GM12892 (cell line): ENCODE results near the gene PRDX1.
"Not testable (repeated sequence)": the region's sequence is repeated elsewhere in the genome, so short reads cannot be mapped to it uniquely, and the experiment has no call there.

Experiments used
- DNase-seq: peaks from one replicate; pipeline ENCODE4 v3.0.0; 2011; ENCODE audit not compliant: insufficient read length
- FAIRE-seq: peaks from 2 replicates; lab custom pipeline; 2011; peaks lifted over from hg19 to GRCh38; lab: Jason Lieb, UNC
- POLR2A ChIP-seq: IDR thresholded peaks from 2 replicates; pipeline ENCODE4 v1.6.1; 2011; ENCODE audit warnings: low read depth, low read length, control low read depth
- POLR2AphosphoS5 ChIP-seq: IDR thresholded peaks from 2 replicates; pipeline ENCODE4 v1.6.1; 2011; ENCODE audit warnings: low read depth, low read length, control low read depth
- TAF1 ChIP-seq: IDR thresholded peaks from 2 replicates; pipeline ENCODE4 v1.6.1; 2011; ENCODE audit warnings: low read depth, mild to moderate bottlenecking, control low read depth, low read length, borderline replicate concordance

PRDX1 gene

GRCh38 chr1:45491487-45492260 is 30.0 kb downstream of the PRDX1 start:
- TF ChIP-seq POLR2AphosphoS5: no peak
- no peak for TF ChIP-seq POLR2A
- TF ChIP-seq TAF1: no peak
- no peak for FAIRE-seq
- no peak for DNase-seq

GRCh38 chr1:45490626-45491486 is 30.8 kb downstream of the PRDX1 start, which contains the start of gene TESK2:
TSS of gene TESK2 (minus strand) at chr1:45491163. CDS start at chr1:45457785, 33,378 bp downstream.
- FAIRE-seq (peak; percentile 99), DNase-seq (peak; percentile 83)
- TF ChIP-seq TAF1 (peak; percentile 91), POLR2AphosphoS5 (peak; percentile 78), POLR2A (peak; percentile 84)

- no peak for FAIRE-seq
- DNase-seq: no peak
- TF ChIP-seq TAF1 (no peak), POLR2A (no peak), POLR2AphosphoS5 (no peak)
These were observed 31.5 kb downstream of the PRDX1 start for GRCh38 chr1:45490121-45490625.

GRCh38 chr1:45489379-45489778 is 32.3 kb downstream of the PRDX1 start:
- DNase-seq: not testable (repeated sequence)
- peak; percentile 85 for FAIRE-seq

- FAIRE-seq (no peak), DNase-seq (no peak)
- TF ChIP-seq TAF1 (no peak), POLR2AphosphoS5 (no peak), POLR2A (no peak)
These were observed 32.9 kb downstream of the PRDX1 start for GRCh38 chr1:45488666-45489377.

- DNase-seq (no peak), FAIRE-seq (no peak)
- TF ChIP-seq TAF1 (no peak), POLR2A (no peak), POLR2AphosphoS5 (no peak)
These were observed 35.7 kb downstream of the PRDX1 start for GRCh38 chr1:45485949-45486348.

- FAIRE-seq: no peak
- no peak for DNase-seq
- no peak for TF ChIP-seq TAF1
- no peak for TF ChIP-seq POLR2AphosphoS5
- no peak for TF ChIP-seq POLR2A
These were observed 42.5 kb downstream of the PRDX1 start for GRCh38 chr1:45479039-45479748.

- FAIRE-seq: no peak
- no peak for TF ChIP-seq TAF1
- no peak for TF ChIP-seq POLR2AphosphoS5
- no peak for TF ChIP-seq POLR2A
- no peak for DNase-seq
These were observed 43.4 kb downstream of the PRDX1 start for GRCh38 chr1:45478121-45478814.

- FAIRE-seq (no peak), DNase-seq (no peak)
These were observed 44.0 kb downstream of the PRDX1 start for GRCh38 chr1:45477646-45478045.

GRCh38 chr1:45474194-45474593 is 47.5 kb downstream of the PRDX1 start:
- not testable (repeated sequence) for DNase-seq, FAIRE-seq

More at GRCh38 chr1:45477646-45478045, 44.0 kb downstream of the PRDX1 start:
- TF ChIP-seq TAF1 (no peak), POLR2AphosphoS5 (no peak), POLR2A (no peak)
